Kidney capillary endothelial cell (primary cell): ENCODE results near the gene MRPL42.
"Not testable (repeated sequence)": the region's sequence is repeated elsewhere in the genome, so short reads cannot be mapped to it uniquely, and the experiment has no call there.

ENCODE experiments used
- DNase-seq: peaks from one replicate; pipeline ENCODE4 v3.0.0-alpha.2; 2018; ENCODE audit warnings: low spot score

Gene MRPL42

DNA sequence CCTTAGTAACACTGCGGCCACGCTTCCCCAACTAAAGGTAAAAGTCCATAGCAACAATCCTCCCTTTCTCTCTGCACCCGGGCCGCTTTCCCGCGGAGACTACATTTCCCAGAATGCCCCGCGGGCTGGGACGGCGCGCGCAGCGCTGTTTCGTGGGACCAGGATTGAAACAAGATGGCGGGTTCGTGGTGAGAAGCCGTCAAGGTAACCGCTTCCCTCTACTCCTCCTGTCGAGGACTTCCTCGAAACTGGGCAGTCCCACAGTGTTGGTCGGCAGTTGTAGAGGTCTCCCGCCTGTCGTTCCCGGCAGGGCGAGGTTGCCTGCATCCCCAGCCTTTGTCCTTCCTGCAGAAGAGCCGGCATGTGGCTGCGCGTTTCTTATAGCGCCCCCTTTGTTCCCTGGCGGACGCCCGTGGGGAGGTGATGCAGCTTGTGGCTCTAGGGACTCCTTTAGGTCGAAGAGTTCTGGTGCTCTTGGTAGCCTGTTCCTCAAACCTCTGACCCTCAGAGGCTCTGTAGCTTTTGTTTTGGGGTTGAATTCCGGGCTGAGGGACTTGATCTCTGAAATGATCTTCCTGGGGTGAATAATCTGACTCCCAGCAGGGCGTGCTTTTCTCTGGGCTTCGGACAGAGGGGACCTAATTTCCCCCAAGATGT, at the start of gene MRPL42:
Gene MRPL42 (plus strand): TSS at position 164 of the 657 bp plus-strand sequence. CDS start 1,772 bp downstream, outside the sequence.
- DNase-seq: peak; percentile 88

DNA sequence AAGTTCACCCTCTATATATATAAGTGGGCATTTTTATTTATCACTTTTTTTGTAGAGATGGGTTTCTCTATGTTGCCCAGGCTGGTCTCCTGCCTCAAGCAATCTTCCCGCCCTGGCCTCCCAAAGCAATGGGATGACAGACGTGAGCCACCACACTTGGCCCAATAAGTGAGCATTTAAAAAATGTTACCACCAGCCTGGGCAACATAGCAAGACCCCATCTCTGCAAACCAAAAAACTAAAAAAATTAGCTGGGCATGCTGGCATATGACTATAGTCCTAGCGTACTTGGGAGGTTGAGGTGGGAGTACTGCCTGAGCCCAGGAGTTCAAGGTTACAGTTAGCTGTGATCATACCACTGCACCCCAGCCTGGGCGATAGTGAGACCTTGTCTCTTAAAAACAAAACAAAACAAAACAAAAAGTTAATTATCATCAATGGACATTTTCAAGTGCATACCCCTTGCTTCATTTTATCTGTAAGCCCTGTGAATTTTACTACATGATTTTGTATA, 49.3 kb upstream of the MRPL42 start:
- DNase-seq: no peak

DNA sequence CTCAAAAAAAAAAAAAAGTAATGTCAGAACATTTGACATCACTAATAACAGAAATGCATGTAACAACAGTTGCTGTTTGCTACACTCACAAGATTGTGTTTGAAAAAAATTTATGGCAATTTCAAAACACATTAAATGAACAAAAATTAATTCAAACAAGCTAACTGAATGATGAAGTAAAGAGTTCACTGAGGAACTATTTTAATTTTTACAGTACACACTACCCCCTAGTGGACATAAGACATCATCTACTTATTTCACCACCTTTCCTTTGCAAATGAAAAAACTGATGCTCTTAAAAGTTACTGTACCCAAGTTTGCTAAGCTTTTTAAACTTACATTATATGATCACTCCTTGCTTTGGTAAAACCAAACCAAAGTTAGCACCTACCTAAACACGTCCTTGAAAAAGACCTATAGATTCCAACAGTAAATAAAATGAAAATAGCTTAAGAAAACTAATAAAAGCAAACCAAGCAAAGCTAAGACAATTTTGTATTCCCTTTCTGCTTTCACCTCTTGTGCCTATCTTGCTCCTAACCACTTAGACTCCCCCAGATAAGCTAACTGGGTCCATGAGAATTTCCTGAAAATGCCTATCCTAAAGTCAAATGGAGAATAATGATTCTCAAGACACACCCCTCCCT, 47.8 kb upstream of the MRPL42 start:
- peak; percentile 59 for DNase-seq

DNA sequence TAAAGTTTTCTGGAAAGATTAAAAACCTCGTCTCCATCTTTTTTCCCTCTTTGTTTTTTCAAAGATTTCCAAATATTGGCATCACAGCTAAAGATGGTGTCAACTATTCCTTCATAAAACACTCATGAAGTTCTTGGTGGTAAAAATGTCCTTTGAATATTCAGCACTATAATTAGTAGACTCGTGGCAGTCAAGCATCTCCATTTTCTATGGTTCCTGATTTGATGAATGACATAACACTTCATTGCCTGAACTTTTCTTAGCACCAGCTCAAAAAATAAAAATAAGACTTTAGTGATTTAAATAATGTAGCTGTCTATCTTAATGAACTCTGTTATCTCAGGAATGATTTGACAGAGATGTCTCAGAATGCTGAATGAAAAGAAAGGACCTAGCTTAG, 45.3 kb upstream of the MRPL42 start:
- DNase-seq: no peak

DNA sequence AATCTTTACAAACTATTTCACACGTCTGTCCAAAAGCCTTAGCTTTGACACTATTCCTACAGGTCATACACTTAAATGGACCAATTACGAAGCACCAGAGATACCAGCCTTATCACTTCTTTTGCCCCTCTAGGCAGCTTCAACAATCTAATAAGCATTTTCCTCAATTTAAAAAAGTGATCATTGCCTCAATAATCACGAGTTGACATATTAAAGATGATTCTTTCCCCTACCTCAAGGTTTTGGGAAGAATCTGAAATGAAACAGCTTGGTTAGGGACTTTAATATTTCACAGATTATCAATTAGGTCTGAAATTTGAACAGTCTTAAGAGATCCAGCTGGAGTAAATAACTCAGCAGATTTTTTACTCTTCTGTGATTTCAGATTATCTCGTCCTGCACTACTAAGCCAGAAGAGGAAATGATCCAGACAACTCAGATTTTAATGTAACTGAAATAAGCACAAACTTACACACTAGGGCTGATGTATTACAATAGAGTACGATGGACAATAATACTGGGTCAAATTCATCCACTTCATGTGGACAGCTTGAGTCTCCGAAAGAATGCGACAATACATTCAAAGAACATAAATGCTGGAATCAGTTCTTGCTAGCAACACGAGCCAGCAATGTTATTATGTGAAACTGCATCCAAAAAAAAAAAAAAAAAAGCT, 41.4 kb upstream of the MRPL42 start:
- DNase-seq: no peak

DNA sequence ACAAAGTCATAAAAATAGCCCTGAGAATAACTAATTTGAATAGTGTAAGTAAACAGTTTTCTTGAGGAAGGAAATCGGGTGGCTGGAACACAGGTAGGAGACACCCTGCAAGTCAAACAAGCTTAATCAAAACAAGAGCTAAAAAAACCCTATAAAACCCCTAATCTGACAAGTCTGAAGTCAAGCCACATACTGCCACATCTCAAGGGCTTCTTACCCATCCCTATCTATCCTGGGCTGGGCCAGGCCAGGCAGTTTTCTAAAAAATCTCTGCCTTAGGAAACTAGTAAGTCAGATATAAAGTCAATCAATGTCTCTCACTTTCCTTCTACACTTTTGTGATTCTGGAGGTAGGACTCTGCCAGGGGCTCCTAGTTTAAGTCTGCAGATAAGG, 40.9 kb upstream of the MRPL42 start:
- DNase-seq: no peak

DNA sequence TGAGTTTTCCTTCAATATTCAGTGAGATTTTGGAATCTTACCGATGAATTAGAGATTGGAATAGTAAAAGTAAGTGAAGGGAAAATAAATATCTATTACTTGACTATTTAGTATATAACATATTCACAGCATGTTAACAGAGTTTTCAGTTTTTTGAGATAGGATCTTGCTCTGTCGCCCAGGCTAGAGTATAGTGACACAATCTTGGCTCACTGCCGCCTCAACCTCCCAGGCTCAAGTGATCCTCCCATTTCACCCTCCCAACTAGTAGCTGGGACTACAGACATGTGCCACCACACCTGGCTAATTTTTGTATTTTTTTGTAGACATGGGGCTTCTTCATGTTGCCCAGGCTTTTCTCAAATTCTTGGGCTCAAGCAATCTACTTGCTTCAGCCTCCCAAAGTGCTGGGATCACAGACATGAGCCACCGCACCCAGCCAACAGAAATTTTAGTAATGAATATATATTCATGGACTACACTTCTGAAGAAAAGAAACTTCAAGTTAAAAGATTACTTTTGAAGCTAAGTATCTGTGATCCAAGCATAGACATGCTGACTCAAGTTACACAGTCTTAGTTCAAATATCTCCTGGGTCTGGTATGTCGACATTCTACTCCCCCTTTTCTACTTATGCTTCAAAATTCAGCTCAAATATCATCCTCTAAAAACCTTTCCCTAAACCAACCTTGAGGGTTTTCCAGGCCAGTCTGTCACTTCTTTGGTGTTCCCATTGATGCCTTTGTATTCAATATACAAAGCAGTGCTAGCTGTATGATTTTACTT, 39.3 kb upstream of the MRPL42 start:
- no peak for DNase-seq

DNA sequence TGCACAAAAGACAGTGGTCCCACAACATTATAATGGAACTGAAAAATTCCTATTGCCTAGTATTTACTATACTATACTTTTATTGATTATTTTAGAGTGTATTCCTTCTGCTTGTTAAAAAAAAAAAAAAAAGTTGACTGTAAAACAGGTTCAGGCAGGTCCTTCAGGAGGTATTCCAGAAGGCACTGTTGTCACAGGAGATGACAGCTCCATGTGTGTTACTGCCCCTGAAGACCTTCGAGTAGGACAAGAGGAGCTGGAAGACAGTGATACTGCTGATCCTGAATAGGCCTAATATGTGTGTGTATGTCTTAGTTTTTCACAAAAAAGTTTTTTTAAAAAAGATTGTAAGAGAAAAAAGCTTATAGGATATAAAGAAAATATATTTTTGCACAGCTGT, 37.9 kb upstream of the MRPL42 start:
- DNase-seq: no peak

DNA sequence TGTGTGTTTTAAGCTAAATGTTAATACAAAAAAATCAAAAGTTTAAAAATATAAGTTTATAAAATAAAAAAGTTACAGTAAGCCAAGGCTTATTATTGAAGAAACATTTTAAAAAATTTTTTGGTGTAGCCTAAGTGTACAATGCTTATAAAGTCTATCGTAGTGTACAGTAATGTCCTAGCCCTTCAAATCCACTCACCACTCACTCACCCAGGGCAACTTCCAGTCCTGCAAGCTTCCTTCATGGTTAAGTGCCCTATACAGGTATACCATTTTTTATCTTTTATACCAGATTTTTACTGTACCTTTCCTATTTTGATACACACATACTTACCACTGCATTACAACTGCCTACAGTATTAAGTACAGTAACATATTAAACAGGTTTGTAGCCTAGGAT, 37.5 kb upstream of the MRPL42 start:
- DNase-seq: no peak

DNA sequence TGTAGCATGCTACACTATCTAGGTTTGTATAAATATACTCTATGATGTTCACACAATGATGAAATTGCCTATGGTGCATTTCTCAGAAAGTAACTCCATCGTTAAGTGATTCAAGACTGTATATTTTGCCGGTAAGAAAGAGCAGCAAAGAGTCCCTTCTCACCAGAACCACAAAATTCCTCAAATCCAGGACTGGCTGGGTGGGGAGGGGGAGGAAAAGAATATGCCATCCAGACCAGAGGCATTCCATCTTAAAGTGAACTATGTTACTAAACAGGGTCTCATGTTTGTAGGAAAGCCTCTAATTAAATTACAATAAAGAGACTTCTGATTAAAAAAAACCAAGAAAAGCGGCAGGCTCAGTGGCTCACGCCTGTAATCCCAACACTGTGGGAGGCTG, 37.0 kb upstream of the MRPL42 start:
- no peak for DNase-seq

DNA sequence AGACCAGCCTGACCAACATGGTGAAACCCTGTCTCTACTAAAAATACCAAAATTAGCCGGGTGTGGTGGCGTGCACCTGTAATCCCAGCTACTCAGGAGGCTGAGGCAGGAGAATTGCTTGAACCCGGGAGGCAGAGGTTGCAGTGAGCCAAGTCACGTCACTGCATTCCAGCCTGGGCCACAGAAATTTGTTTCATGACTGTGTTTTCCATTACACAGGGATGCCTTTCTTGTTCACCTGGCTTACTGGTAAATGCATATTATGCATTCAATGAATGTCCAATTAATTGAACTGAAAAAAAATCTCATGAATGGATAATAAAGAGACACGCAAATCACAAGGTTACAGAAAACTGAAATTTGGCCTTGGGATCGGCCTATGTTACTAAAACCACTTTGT, 35.3 kb upstream of the MRPL42 start:
- not testable (repeated sequence) for DNase-seq

DNA sequence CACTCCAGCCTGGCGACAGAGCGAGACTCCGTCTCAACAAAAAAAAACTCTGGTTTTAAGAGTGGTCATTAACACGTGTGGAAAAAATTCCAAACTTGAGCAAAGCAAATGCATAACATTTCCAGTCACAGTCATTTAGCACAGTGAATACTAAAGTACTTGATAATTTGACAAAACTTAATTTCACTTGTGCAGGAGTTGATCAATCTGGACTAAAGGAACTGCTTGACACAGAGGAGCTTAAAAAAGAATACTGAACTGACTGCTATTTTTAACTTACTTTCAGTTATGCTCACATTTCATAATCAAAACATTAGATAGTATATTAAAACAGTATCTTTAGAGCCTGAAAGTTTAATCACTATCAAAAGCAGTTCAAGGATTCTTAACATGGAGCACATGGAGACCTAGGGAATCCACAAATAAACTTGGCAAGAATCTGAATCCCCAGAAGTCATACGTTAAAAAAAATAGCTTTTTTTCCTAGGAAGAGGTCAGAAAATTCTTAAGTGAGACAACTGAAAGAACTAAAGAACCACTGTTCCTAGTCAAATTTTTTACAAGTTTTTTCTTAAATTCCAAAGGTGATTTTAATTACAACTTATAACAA, 33.0 kb upstream of the MRPL42 start:
- DNase-seq: no peak

DNA sequence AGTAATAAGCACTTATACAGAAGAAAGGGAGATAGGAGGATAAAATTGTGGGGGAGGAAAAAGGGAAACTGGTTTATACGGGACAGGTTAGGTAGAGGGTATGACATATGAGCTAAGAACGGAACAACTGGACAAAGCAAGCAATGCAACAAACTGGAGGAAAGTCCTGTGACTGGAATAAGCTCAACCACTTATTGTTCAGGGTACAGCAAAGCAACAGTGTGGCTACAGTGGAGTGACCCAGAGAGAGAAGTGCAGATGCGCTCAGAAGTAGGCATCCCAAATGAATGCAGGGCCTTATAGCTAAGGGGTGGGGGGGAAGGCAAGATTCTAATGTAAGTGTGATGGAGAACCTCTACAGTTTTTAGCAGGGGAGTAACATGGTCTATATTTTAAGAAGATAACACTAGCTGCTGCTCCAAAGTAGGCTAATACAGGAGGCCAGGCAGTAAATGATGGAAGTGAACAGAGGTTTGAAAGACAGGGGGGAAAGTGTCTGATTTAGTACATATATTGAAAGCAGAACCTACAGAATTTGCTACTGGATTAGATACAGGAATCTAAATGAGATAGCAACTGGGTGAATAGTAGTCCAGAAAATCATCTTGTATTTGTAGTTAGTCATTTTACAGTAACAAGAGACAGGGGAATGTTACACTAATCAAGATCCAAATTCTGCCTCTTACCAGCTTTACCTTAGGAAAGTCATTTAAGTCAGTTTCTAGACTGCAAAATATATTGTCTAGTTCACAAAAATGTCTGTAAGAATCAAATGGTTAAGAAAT, 28.9 kb upstream of the MRPL42 start:
- DNase-seq: no peak

DNA sequence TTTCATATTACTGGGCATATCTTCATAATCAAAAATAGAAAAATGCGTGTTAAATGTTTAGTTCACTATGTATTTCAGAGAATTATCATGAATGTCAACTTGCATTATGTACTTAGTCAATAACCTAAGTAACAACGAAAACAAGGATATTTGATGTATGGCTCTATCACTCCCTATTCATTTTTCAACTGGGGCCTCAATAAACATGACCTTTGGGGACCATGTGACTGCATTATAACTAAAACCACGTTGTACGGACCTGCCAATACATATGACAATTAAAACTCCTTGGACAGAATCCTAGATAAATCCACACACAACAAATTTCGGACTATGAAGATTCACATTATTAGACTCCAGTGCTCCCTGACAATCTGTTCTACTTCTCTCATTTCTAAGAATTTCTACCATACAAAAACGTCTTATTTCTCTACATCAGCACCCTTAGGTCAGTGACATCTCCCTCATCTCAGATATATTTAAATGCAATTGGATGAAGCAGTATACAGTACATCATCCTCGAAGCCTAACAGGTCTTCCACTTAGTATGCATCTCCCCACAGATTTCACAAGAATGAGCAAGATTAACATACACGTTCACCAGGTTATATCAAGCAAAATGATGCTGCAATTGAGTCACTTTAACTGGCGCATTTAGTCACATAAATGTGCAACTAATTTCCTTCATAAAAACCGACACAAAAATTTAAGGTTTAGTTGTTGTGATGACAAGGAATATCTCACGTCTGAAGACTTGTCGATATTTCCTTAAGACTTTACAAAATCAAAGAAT, 27.1 kb upstream of the MRPL42 start:
- DNase-seq: peak; percentile 26

DNA sequence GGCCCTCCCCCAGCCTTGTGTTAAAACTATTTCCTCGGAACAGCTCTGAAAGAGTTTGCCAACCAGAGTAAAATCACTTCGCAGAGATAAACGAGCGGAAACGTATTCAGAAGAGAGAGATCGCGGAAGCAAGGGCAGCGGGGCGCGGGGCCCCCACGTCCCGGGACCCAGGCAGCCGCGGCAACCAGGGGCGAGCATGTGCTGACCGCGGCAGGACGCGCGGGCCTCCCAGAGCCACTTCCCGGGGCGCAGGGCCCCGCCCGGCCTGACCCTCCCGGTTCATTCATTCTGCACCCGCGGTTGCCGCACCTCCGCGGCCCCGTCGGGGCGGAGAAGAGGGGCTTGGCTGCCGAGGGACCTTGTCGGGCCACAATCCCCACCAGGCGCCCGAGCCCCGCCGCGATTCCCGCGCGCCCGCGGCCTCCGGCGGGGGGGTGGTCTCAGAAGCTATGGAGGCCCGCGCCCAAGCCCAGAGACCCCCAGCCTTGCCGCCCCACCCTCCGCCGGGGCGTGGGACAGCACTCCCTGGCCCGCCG, 26.2 kb upstream of the MRPL42 start:
- no peak for DNase-seq

DNA sequence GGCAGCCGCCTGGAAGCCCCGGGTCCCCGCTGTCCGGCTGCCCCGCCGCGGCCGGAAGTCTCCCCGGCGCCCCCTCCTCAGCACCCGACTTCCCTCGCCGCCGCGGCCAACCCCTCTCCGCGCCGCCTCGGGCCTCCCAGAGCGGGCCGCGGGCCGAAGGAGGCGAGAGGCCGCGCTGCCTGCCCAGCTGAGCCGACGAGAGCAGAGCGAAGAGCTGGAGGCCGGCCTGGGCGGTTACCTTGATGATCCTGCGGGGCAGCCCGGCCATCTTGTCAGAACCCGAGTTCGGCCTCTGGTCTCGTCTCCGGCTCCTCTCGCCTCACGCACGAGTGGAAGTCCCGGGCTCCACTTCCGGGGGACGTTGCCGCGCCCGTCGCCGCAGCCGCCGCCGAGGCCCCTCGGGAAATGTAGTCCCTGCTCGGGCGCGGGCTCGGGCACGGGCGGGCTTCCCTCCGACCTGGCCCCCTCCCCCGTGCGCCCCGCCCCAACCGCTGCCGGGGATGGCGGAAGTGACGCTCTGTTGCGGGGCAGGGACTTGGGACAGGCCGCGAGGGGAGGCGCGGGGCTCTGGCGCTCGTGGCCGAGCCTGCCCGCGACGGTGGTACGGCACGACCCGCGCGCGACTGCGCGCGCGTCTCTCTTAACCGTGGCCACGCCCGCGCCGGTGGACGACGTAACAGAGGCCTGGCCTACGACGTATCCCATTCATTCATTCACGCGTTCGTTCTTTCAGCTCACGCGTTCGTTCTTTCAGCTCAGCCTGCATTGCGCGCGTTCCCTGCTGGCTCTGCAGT, 25.5 kb upstream of the MRPL42 start, which contains the start of gene UBE2N:
Gene UBE2N (minus strand): TSS at position 331 of the 794 bp plus-strand sequence. CDS start 63 bp downstream, at position 268.
- DNase-seq: peak; percentile 90

DNA sequence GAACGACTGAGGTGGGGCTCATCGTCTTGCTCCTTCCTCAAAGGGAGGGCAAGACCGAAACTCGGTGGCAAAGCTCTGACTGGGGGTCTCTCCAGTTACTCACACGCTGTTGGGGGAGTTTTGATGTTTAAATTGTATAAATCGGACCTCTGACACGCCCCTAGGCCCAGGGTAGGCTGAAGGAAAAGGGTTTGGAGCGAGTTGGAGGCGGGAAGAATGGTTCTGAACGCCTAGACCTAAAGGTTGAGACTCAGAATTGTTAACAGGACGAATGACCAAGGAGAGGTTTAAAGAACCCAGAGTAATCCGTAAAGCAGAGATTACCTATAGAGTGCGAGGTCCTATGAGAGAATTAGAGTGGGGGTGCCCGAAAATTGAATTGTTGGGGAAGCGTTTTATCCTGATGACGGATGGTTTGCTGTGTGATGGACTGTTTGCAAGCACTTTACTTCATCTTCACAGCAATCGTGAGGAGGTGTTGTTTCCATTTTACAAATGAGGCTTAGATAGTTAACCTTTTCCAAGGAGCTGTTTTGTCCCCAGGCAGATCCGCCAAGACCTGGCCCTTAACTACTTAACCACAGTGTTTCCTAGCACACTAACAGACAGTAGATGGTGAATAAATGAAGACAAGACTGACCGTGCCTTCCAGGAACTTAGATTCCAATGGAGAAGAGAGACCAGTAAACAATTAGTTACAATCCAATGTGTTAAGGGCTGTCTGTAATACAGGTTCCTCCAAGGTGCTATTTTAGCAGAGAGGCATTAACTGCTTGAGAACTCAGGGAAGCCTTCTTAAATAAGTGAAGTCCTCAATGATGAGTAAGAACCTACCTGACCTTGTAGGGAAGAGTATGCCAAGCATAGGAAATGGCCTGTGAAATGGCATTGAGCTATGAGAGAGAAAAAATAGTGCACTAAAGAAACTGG, 24.6 kb upstream of the MRPL42 start:
- DNase-seq: no peak

DNA sequence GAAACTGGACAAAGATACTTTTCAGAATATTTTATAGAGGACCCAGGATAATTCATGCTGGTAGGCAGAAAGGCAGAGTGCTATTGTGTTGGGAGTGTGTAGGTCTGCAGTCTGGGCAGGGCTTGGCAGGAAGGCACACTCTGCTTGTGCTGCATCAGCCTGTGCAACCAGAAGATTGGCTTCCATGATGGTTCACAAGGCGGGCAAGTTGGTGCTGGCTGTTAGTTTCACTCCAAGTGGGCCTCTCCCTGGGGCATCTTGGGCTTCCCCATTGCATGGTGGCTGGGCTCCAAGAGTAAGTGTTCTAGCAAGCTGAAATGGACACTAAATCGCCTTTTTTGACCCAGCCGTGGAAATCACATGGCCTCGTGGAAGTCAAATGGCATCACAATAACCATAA, 23.7 kb upstream of the MRPL42 start:
- DNase-seq: no peak
